Measurements from ENCODE around the gene EGR2.

DNA sequence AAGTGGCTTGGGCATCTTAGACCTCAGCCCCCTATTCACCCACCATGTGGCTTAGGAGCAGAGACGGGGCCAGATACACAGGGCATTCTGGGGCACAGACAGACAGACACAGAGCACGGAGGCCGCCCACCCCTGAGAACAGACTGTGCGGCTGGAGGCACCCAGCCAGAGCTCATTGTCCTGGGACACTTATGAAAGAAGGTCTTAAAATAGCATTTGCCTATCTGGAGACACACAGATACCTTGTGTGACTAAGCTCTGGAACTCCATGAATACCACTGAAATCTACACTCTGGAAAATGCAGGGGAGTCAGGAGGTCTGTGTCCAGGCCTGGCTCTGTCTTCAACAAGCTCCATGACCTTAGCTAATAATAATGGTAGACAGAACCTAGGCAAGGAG, 53.0 kb downstream of the EGR2 start:
- TF ChIP-seq, protein P1, sequence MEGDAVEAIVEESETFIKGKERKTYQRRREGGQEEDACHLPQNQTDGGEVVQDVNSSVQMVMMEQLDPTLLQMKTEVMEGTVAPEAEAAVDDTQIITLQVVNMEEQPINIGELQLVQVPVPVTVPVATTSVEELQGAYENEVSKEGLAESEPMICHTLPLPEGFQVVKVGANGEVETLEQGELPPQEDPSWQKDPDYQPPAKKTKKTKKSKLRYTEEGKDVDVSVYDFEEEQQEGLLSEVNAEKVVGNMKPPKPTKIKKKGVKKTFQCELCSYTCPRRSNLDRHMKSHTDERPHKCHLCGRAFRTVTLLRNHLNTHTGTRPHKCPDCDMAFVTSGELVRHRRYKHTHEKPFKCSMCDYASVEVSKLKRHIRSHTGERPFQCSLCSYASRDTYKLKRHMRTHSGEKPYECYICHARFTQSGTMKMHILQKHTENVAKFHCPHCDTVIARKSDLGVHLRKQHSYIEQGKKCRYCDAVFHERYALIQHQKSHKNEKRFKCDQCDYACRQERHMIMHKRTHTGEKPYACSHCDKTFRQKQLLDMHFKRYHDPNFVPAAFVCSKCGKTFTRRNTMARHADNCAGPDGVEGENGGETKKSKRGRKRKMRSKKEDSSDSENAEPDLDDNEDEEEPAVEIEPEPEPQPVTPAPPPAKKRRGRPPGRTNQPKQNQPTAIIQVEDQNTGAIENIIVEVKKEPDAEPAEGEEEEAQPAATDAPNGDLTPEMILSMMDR (IDR thresholded peaks at IDR 0.05), result no peak
- no peak for TF ChIP-seq POLR2A (IDR thresholded peaks at IDR 0.05)
